GM18505 (cell line): ENCODE data around the gene TSPAN15.

Experiments
- ATAC-seq: cut with Tn5 transposase; IDR thresholded peaks from one replicate; pipeline ENCODE4 v1.9.1; 2021; ENCODE audit not compliant: unreplicated experiment
- POLR2A ChIP-seq: IDR thresholded peaks from 4 replicates; pipeline ENCODE4 v1.6.1; 2011; ENCODE audit warnings: borderline replicate concordance; ENCODE audit not compliant: insufficient read depth, insufficient read length; ENCODE audit errors: extremely low read depth

The TSPAN15 gene

DNA sequence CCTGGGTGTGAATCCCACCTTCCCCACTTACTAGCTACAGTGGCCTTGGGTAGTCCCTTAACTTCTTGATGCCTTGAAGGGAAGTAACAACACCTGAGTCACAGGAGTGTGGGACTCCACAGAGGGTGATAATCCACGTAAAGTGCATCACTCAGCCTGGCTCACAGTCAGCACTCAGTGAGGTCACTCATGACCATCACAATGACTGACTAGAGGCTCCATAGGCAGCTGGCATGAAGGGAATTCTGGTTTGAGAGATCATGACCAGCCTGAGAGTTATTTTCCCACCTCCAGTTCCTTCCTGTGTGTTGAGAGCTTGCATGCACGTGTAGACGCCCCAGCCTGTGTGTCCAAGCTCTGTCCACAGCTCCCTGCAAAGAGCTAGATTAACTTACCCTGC lies 87.2 kb downstream of the TSPAN15 start:
- no peak for ATAC-seq
- no peak for TF ChIP-seq POLR2A

- TF ChIP-seq POLR2A: no peak
- no peak for ATAC-seq
These were observed 90.2 kb downstream of the TSPAN15 start for GRCh38 chr10:69541463-69541862.

DNA sequence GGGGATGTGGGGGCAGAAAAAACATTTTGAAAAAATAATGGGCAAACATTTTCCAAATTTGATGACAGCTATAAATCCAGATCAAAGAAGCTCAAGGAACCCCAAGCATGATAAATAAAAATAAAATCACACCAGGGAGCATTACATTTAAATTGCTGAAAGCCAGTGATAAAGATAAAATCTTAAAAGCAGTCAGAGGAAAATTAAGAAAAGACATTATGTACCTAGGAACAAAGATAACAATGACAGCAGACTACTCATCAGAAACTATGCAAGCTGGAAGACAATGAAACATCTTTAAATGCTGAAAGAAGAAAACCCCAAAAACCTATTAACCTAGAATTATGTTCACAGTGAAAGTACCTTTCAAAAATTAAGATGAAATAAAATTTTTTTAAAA lies 98.7 kb downstream of the TSPAN15 start:
- TF ChIP-seq POLR2A: no peak
- no peak for ATAC-seq

- no peak for ATAC-seq
- no peak for TF ChIP-seq POLR2A
These were observed 101.0 kb downstream of the TSPAN15 start for GRCh38 chr10:69552268-69552667.

DNA sequence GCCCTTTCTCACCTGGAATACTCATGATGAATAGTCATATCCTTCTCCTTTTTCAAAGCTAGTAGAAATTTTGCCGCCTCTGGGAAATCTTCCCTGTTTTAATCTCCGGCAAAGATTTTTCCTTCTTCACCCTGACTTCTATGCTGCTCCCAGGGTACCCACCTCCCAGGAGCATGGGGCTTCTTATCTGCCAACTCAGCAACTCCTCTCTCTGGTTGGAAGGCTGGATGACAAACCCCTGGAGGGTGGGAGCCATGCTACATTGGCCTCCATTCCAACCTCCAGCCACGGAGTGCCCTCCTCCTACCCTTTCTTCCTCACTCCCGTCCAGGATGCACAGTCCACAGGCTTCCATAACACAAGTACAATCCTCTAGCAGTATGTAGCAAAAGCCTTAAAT lies 102.1 kb downstream of the TSPAN15 start:
- TF ChIP-seq POLR2A: no peak
- no peak for ATAC-seq

DNA sequence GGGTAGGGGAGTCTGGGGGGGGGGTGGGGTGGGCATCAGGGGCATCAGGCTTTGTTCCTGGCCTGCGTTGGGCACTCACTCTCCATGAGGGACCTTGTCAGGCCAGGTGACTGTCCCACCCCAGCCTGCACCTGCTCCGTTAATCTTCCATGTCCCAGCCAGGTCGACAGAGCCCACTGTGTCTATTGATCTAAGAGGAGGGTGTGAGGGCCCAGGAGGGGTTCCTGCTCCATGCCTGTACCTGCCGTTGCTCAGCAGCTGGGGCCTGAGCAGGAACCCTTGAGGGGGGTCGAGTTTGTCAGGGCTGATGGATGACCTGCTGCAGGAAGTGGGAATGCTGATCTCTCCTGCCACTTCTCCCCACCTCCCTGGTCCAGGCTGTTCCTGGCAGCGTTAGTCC lies 103.3 kb downstream of the TSPAN15 start:
- ATAC-seq: no peak
- TF ChIP-seq POLR2A: no peak
